ENCODE data around the gene PMM2. TPM values are rescaled to one million over a fixed set of nuclear protein-coding genes. Genes with fewer than 3 reads are reported as not detected.

PMM2 gene
- polyA plus RNA-seq, 1 donor (not counting 4 experiments of a cell fraction or from before 2014, with no cell fraction given), result 38.6 TPM

- H3K79me2 ChIP-seq (ENCODE audit: control insufficient read depth, insufficient read depth, low read length), result peaks cover 73% of the 10 kb centered on the region
- no peak for DNase-seq (ENCODE audit: low read depth, low spot score)
- no peaks in the 10 kb centered on the region for H3K27me3 ChIP-seq (ENCODE audit: control insufficient read depth, extremely low read depth, insufficient read depth, low read length)
- H3K9ac ChIP-seq (ENCODE audit: control insufficient read depth, extremely low read depth, insufficient read depth, low read length), result no peak overlapping the region
- H2AFZ ChIP-seq (ENCODE audit: control insufficient read depth, low read length), result no peak overlapping the region
- H3K4me3 ChIP-seq (ENCODE audit: control insufficient read depth in 2 of 3, extremely low read depth in 1 of 3, insufficient read depth in 2 of 3, low read depth in 1 of 3, low read length in 3 of 3), result no peak overlapping the region
- H3K36me3 ChIP-seq (ENCODE audit: control insufficient read depth in 2 of 2, extremely low read depth in 1 of 2, insufficient read depth in 2 of 2, low read length in 2 of 2), result peaks cover 3 to 7% of the 10 kb centered on the region in 2 experiments
- TF ChIP-seq CTCF (optimal IDR thresholded peaks at IDR 0.05 in 1 of 3, IDR thresholded peaks at IDR 0.05 in 1 of 3, conservative IDR thresholded peaks at IDR 0.05 in 1 of 3; ENCODE audit: extremely low read depth in 1 of 3, insufficient read depth in 2 of 3, low read length in 3 of 3) (no peak), EZH2 (IDR thresholded peaks at IDR 0.05; ENCODE audit: low read length) (no peak)
- dilution Hi-C loops (cut with MboI; ENCODE audit: extremely low pct_ligation_motif_present, low sequenced_read_pairs), result no loop called here
- peaks cover 37% of the 10 kb centered on the region for H3K4me1 ChIP-seq (ENCODE audit: control insufficient read depth, extremely low read depth, insufficient read depth, low read length)
- H4K20me1 ChIP-seq (ENCODE audit: control insufficient read depth, extremely low read depth, insufficient read depth, low read length), result peaks cover 29% of the 10 kb centered on the region
- H3K4me2 ChIP-seq (ENCODE audit: control insufficient read depth, extremely low read depth, insufficient read depth, low read depth, low read length), result peak overlapping the region; percentile 66
- H3K27ac ChIP-seq (ENCODE audit: control insufficient read depth, insufficient read depth, low read length), result no peak overlapping the region
- FAIRE-seq, result no peak
- peaks cover 9% of the 10 kb centered on the region for H3K9me1 ChIP-seq (ENCODE audit: control insufficient read depth, extremely low read depth, insufficient read depth, low read length)
- no peaks in the 10 kb centered on the region for H3K9me3 ChIP-seq (ENCODE audit: control insufficient read depth, low read depth, low read length)
These were observed 67.7 kb downstream of the PMM2 start for GRCh38 chr16:8865145-8865882.

- FAIRE-seq (no peak), DNase-seq (ENCODE audit: low read depth, low spot score) (no peak)
- Histone ChIP-seq H3K9ac (ENCODE audit: control insufficient read depth, extremely low read depth, insufficient read depth, low read length) (peak overlapping the region; percentile 87), H3K27me3 (ENCODE audit: control insufficient read depth, extremely low read depth, insufficient read depth, low read length) (no peaks in the 10 kb centered on the region), H3K79me2 (ENCODE audit: control insufficient read depth, insufficient read depth, low read length) (peaks cover 68% of the 10 kb centered on the region), H3K36me3 (ENCODE audit: control insufficient read depth in 2 of 2, extremely low read depth in 1 of 2, insufficient read depth in 2 of 2, low read length in 2 of 2) (peaks cover 3 to 7% of the 10 kb centered on the region in 2 experiments), H2AFZ (ENCODE audit: control insufficient read depth, low read length) (no peak overlapping the region), H3K4me1 (ENCODE audit: control insufficient read depth, extremely low read depth, insufficient read depth, low read length) (peaks cover 42% of the 10 kb centered on the region), H3K4me3 (ENCODE audit: control insufficient read depth in 2 of 3, extremely low read depth in 1 of 3, insufficient read depth in 2 of 3, low read depth in 1 of 3, low read length in 3 of 3) (peak overlapping the region; percentile 58 to 85 (median 70)), H3K27ac (ENCODE audit: control insufficient read depth, insufficient read depth, low read length) (no peak overlapping the region), H3K4me2 (ENCODE audit: control insufficient read depth, extremely low read depth, insufficient read depth, low read depth, low read length) (peak overlapping the region; percentile 93), H3K9me3 (ENCODE audit: control insufficient read depth, low read depth, low read length) (no peaks in the 10 kb centered on the region), H4K20me1 (ENCODE audit: control insufficient read depth, extremely low read depth, insufficient read depth, low read length) (peaks cover 29% of the 10 kb centered on the region), H3K9me1 (ENCODE audit: control insufficient read depth, extremely low read depth, insufficient read depth, low read length) (peaks cover 9% of the 10 kb centered on the region)
- dilution Hi-C loops (cut with MboI; ENCODE audit: extremely low pct_ligation_motif_present, low sequenced_read_pairs), result no loop called here
- TF ChIP-seq EZH2 (IDR thresholded peaks at IDR 0.05; ENCODE audit: low read length), result no peak
- no peak for TF ChIP-seq CTCF (optimal IDR thresholded peaks at IDR 0.05 in 1 of 3, IDR thresholded peaks at IDR 0.05 in 1 of 3, conservative IDR thresholded peaks at IDR 0.05 in 1 of 3; ENCODE audit: extremely low read depth in 1 of 3, insufficient read depth in 2 of 3, low read length in 3 of 3)
These were observed 68.7 kb downstream of the PMM2 start for GRCh38 chr16:8866118-8866883.

Measured in keratinocyte (primary cell).